HG03095 (cell line): Measurements from ENCODE around the gene OR51L1.

Experiments used
- ATAC-seq: cut with Tn5 transposase; IDR thresholded peaks from one replicate; pipeline ENCODE4 v1.9.1; 2021; ENCODE audit warnings: moderate library complexity; ENCODE audit not compliant: unreplicated experiment

Gene OR51L1

GRCh38 chr11:5046754-5047330 is 52.2 kb downstream of the OR51L1 start:
- ATAC-seq: no peak
